CD4-positive, alpha-beta T cell treated with Interleukin-10 for 1 hour (primary cell): ENCODE results near the gene PCK1.

Experiments used
- DNase-seq: peaks from one replicate; pipeline ENCODE4 v3.0.0-alpha.2; 2020

Gene PCK1

DNA sequence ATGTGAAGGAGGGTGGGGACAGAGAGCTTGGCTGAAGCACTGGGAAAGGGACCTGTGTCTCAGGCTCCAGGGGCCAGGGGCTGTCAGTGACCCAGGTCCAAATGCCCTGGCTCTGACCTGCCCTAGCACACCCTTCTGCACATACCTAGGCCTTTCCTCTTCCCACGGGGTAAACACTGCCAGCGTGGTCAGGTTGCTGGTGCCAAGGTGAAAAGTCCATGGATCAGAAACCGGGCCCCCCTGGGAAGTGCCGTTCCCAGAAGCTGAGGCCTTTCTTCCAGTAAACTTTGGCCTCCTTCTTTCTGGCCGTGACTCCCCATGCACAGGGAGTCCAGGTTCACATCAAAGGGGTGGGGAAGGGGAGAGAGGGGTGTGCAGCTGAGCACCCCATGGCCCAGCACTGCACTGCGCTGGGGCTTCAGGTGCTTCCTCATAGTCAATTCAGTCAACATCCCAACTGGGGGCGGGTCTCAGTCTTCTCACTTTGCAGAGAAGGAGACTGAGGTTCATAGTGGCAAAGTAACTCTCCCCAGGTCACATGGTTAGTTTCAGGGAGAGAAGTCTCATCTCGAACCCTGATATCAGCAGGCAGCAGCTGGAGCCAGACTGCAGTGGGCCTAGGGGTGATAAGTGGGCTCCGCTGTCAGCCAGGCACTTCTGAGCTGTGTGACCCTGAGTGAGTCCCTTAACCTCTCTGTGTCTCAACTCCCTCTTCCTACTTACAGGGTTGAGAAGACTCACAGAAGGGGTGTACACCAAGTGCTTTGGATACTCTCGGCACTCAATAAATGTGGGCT lies 17.0 kb downstream of the PCK1 start:
- DNase-seq, result no peak

- DNase-seq, result no peak
Measured at GRCh38 chr20:57578476-57579165, 17.7 kb downstream of the PCK1 start.

DNA sequence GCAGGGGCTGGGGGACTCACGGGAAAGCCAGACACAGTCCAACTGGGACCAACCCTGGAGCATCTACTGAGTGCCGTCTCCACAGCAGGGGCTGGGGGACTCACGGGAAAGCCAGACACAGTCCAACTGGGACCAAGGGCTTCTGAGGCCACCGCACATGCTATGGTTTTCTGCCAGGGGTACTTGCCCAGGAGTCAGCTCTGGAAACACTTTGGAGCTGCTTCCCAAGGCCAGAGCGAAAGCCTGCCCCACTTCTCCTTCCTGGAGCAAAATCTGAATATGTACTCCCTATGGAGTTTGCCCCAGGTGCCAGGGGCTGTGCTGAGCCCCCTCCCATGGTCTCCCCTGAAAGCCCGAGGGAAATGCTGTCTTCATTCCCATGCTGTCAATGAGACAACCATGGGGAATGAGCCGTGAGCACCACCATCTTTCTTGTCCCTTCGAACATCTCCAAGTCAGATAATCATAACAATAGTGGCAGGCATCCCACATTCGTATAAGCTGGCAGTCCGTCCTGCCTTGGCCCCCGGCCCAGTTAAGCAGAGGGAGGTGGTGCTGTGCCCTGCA lies 18.5 kb downstream of the PCK1 start:
- DNase-seq, result no peak

GRCh38 chr20:57579898-57580447 lies 19.1 kb downstream of the PCK1 start:
- no peak for DNase-seq

DNA sequence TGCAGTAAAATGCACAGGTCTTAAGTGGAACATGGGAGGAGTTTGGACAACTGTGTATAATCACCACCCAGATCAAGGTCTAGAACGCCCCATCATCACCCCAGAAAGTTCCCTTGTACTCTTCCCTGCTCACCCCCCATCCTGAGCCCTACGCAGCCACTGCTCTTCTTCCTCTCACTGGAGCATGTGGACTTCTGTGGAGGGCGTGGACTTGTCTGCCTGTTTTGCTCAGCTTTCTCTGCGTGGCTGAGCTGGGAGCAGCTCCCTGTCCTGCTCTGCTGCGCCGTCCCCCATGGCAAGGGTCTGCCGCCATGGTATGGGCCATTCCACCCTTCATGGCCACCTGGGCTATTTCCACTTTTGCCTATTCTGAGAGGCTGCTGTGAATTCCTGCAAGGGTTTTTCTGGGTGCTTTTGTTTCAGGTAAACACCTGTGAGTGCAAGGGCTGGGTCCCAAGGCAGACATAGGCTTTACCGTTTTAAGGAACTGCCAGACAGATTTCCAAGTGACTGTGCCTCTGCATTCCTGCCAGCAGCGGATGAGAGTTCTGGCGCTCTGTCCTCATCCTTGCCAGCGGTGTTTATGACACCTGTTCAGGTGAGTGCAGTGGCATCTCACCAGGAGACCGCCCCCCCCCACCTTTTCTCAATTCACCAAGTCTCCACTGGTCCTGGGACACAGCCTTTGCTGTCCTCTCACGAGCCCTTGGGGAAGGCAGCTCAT lies 19.7 kb downstream of the PCK1 start:
- no peak for DNase-seq

GRCh38 chr20:57581202-57582028 lies 20.5 kb downstream of the PCK1 start:
- no peak for DNase-seq

DNA sequence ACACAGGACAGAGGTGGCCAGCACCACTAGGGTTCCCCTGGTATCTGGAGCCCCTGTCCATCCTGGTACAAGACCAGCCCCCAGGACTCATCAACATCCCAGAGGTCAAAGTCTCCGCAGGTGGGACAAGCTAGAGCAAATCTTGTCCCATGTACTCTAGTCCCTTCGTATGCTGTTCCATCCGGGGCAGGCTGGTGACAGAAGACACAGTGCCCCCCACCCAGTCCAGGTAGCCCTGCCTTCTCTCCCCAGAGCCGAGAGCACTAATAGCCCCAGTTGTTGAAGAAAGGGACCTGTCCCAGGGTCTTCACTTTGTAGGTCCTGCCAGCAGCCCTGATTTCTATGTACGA lies 21.1 kb downstream of the PCK1 start:
- DNase-seq, result no peak

GRCh38 chr20:57582432-57583288 lies 21.8 kb downstream of the PCK1 start:
- DNase-seq, result no peak

DNA sequence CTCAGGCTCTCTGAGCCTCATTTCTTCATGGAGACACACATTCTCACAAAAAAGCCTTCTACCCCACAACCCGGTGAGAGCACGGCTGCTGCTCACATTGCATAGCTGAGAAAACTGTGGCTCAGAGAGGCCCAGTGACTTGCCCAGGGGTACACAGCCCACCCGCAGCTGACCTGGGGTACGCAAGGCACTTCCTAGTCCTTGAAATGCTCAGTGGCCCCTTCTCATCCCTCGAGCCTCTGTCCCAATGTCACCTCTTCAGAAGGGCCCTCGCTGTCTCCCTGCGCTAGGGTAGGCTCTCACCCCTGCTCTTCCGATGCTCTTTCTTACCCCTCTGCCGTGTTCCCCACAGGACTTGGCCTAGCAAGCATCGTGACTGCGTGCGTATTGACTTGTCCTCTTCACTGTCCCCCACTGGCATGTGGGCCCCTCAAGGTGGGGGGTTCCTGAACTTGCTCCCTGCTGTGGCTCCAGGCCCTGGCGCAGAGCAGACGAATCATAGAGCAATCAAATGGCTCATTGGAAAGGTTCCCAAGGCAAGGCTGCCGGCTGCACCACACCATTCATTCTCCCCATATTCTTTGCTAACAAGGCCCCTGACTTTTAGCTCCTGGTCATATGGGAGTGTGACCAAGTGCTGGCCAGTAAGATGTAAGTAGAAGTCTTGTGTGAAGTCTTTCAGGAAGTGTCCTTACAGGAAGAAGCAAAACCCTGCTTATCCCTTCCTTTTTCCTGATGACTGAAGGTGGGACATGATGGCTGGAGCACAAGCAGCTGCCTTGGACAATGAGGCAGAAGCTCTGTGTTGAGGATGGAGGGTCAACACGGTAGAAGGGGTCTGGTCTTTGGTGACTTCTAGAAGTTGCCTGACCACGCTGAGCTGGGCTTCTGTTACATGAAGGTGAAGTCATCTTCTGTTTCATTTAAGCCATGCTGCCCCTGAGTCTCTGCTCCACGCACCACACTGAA lies 22.7 kb downstream of the PCK1 start:
- DNase-seq, result no peak

- DNase-seq, result no peak
Measured at GRCh38 chr20:57584768-57585461, 24.0 kb downstream of the PCK1 start.

DNA sequence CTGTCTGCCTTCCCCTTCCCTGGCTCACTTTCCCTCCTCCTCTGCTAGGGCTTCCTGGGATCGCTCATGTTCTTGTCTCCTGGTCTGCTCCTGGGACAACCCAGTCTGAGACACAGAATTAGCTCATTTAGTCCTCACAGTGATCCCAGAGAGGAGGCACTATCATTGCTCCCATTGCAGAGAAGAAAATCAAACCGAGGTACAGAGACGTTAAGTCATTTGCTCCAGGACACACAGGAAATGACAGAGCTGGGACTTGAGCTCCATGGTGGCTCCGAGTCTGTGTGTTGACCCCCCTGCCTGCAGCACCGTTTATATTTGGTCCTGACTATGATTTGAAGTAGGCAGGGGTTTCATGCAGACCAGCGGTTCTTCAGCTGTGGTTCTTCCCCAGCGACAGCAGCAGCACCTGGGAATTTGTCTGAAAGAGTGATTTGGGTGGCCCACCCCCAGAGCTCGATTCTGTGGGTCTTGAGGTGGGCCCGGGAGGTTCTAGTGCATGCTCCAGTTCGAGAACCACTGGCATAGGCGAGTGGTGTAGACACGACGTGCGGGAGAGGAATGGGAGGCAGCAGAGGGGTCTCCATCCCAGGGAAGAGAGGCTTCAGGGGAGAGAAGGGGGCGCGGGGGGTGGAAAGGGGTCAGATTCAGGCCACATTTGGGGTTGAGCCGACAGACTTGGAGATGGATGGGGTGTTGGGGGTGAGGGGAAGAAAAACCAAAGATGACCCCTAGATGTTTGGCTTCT lies 24.7 kb downstream of the PCK1 start:
- no peak for DNase-seq

DNA sequence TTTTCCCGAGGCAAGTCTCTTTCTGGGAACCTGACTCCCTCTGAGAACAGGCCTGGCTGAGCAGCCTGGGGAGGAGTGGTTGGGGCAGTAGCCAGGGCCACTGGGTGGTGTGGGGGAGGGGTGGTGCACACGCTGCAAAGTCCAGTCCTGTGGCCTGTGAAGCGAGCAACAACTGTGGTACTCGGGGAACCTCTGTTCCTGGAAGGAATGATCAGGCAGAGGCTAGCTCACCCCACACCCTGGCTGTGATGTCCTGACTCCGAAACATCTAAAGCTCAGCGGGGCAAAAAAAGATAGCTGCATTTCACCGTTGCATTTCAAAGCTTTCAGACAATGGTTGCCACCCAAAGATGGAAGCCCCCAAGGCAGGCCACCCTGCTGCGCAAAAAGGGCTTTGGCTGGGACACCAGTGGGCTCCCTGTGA lies 25.5 kb downstream of the PCK1 start:
- DNase-seq, result no peak

- DNase-seq, result no peak
Measured at GRCh38 chr20:57586943-57587277, 26.0 kb downstream of the PCK1 start.

DNA sequence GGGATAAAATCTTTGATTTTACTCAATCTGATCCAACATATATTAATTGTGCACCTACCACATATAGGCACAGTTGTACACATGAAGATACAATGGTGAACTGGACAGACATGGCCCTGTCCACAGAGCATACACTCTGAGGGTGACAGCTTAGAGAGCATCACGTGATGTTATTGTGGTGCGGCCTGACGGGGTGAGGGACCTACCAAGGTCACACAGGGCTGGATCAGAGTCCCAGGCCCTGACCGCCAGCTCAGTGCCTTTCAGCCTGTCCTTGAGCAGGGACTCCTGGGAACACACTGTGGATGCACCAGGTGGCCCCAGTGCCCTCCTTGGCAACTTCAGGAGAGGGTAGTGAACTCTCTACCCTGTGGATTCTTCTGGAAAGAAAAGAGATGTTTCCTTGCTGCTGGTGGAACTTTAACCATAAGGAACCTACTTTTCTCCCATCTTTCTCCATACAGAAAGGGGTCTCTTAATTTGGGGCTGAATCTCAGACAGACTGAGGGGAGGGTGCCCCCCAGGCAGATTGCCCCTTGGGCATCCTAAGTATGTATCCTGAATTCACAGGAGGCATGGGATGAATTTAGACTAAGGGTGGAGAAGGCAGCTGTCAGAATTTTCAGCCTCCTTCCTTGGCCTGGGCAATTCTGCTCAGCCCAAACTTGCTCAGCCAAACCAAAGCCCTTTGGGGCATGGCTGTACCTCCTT lies 26.5 kb downstream of the PCK1 start:
- DNase-seq, result no peak

GRCh38 chr20:57587989-57588377 lies 27.1 kb downstream of the PCK1 start:
- DNase-seq, result no peak

- no peak for DNase-seq
Measured at GRCh38 chr20:57588596-57588995, 27.7 kb downstream of the PCK1 start.

DNA sequence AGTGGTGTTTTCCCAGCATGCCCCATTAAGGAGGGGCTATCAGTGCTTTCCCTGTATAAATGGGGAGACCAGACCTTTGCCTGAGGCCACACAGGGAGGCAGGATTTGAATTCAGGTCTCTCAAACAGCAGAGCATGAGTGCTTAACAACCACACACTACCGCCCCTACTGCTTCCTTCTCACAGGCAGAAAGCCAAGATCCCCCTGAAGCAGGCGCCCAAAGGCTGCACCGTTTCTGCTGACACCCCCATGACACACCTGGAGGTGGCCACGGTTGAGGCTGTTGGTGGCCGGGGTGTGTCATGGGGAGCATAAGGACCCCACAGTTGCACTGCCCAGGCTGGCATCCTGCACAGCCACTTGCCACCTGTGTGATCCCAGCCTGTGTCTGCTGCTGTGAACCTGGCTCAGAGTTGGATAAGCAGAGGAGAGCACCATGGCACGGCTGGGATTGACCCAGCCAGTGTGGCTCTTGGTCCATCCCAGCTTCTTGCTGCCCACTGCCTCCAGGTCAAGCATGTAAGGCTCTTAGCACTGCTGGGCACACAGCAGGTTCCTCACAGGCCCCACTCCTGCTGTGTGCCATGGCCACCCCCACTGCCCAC lies 28.3 kb downstream of the PCK1 start:
- DNase-seq, result no peak
